Epithelial cell of prostate (primary cell): ENCODE results near the gene C1QC.
"Not testable (repeated sequence)": the region's sequence is repeated elsewhere in the genome, so short reads cannot be mapped to it uniquely, and the experiment has no call there.

Experiments used
- DNase-seq: peaks from one replicate; pipeline ENCODE4 v3.0.0-alpha.2; 2011; ENCODE audit warnings: low read depth, low spot score
- H3K27ac ChIP-seq: fragments of 450-650 bp; 2 replicates; pipeline ENCODE4 v1.5.1; 2017; ENCODE audit warnings: mild to moderate bottlenecking

The C1QC gene

DNA sequence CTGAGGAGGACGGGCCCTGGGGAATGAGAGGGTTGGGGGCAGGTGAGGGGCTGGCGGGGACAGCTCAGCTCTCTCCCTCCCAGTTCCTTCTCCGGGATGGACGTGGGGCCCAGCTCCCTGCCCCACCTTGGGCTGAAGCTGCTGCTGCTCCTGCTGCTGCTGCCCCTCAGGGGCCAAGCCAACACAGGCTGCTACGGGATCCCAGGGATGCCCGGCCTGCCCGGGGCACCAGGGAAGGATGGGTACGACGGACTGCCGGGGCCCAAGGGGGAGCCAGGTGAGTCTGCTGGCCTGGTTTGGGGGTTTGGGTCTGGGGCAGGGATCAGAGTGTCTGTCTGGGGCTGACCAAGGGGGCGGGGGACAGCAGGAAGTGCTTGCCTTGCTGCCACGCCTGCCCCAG is 495 bp downstream of the C1QC start:
- H3K27ac ChIP-seq = no peak overlapping the region
- DNase-seq = no peak

DNA sequence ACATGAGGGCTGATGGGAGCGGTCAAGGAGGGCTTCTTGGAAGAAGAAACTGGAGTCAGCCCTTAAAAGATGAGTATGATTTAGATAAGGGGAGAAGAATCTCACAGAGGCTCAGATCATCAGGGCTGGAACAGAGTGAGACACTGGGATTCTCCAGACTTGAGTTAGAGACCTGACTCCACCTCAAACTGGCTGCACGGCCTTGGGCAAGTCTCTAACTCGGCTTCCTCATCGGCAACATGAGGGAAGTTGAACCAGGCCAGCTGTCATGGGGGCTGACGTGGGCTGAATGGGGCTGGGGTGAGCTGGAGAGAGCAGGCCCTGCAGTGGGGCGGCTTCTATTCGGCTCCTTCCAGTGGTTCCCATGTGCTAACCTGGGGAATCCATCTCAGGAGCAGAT is 2.5 kb downstream of the C1QC start:
- DNase-seq = no peak

DNA sequence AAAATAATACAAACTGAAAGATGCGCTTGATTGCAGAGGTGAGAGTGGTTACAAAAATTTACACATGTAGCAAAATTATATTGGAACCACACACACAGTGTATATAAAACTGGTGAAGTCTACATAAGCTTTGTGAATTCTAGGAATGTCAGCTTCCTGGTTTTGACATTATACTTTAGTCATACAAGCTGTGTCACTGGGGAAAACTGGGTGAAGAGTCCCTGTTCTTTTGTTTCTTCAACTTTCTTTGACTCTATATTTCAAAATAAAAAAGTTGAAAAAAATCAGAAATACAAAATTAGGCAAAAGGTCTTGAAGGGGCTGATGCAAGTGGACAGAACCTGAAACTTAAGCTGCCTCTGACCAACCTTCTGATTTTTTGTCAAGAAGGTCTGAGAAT is 3.0 kb downstream of the C1QC start:
- no peak for DNase-seq
- H3K27ac ChIP-seq = no peak overlapping the region

More for the DNA sequence above, 2.5 kb downstream of the C1QC start:
- no peak overlapping the region for H3K27ac ChIP-seq

DNA sequence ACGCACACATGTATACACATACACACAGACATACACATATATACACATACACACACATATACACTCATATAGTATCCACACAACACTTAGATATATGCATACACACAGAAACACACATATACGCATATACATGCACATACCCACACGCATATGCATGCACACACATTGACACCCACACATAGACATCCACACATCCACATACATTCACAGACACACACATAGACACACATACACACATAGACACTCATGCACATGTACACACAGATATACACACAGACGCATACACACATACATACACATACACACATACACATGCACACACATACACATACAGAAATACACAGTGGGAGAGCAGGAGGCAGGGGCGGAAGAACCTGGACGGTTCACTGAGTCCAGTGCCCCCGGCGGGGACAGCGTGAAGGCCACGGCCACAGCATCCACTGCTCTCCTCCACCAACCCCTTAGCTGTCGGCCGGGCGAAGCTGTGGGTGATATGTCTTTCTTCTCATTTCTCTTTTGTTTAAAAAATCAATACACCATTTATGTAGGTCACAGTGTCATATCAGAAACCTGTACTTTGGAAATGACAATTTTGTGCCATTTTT is 6.8 kb downstream of the C1QC start:
- H3K27ac ChIP-seq = no peak overlapping the region
- DNase-seq = no peak

DNA sequence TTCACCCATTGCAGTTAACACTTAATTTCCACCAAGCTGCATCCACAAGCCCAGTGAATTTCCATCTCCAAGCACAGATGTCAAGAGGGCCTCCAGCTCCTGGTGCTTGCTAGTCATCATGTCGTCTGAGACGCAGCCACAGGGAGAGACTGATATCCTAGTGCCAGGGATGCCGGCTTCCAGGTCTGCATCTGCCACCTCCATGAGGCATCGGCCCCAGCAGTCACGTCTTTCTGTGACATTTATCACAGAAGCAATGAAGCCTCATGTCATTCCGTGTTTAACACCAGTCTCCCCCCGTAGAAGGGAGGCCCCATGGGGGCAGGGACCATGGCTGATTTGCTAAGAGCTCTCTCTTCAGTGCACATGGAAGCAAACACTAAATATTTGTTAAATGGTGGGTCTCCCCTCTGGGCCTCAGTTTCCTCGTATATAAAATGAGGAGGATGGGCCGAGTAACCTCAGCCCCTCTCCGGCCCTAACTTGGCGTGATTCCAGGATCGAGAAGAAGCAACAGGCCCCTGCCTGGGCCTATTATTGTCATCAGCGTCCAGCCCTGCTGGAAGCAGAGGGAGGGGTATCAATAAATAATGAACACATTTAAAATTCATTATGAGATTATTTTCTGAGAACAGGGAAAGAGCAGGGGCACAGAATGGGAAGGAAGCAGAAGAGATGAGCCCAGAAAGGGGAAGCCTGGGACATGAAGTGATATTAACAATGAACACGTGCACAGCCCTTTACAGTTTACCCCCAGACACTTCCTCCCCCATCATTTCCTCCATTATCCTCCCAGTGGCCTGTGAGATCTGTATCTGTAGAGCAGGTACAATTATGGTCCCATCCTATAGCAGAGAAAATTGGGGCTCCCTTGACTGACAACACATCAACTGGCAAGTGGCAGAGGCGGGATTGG is 8.8 kb downstream of the C1QC start:
- DNase-seq = no peak
- no peak overlapping the region for H3K27ac ChIP-seq

DNA sequence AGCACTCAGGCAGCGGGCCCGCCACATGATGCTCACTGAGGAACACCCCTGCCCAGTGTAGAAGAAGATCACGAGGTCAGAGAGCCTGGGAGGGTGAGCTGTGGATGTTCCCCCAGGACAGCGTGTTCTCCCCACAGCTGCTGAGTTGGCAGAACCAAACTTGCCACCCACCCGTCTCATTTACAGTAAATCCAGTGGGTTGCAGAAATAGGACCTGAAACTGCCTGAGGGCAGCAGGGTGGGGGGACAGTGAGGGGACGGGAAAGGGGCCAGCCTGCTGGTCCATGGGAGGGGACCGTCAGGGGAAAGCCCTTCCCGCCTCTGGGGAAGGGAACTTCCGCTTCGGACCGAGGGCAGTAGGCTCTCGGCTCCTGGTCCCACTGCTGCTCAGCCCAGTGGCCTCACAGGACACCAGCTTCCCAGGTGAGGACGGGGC is 9.5 kb downstream of the C1QC start, which contains the start of gene C1QB:
Gene C1QB, plus strand, starts transcription at position 356 of the 436 bp plus-strand sequence. CDS start 6,227 bp downstream, outside the sequence.
- H3K27ac ChIP-seq = no peak within 1 kb of the TSS
- DNase-seq = no peak

DNA sequence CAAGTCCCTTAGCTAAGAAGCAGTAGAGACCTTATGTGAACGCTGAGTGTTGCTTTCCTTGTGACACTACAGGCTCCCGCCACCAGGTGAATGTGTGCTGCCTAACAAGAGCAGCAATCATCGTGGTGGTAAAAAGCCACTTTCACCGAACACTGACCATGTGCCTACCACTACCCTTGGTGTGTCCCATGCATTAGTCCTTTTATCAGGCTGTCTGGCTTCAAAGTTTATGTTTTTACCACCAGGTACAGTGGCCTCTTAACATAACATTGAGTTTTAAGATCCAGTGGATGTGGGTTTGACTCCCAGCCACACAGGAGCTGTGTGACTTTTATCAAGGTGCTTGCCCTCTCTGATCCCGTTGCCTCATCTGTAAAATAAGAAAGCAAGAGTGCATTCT is 11.3 kb downstream of the C1QC start:
- DNase-seq = no peak
- no peak overlapping the region for H3K27ac ChIP-seq

DNA sequence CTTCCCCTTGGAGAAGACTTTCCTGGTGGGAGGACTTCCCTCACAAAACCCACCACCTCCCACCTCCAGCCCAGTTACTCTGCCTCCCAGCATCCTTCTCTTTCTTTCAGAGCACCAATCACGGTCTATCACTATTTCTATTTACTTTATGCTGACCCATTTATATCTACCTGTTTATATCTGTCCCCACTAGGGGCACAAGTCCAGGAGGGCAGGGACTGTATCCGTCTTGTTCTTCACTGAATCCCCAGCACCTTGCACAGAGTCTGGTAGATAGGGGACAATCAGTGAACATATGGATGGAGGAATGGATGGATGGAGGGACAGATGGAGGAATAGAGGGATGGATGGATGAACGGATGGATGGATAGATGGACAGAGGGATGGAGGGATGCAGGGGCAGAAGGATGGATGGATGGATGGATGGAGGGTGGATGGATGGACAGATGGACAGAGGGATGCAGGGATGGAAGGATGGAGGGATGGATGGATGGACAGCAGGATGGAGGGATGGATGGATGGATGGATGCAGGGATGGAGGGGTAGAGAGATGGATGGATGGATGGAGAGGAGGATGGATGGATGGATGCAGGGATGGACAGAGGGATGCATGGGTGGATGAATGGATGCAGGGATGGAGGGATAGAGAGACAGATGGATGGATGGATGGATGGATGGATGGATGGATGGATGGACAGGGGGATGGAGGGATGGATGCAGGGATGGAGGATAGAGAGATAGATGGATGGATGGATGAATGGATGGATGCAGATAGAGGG is 15.1 kb downstream of the C1QC start:
- no peak overlapping the region for H3K27ac ChIP-seq
- DNase-seq = no peak

DNA sequence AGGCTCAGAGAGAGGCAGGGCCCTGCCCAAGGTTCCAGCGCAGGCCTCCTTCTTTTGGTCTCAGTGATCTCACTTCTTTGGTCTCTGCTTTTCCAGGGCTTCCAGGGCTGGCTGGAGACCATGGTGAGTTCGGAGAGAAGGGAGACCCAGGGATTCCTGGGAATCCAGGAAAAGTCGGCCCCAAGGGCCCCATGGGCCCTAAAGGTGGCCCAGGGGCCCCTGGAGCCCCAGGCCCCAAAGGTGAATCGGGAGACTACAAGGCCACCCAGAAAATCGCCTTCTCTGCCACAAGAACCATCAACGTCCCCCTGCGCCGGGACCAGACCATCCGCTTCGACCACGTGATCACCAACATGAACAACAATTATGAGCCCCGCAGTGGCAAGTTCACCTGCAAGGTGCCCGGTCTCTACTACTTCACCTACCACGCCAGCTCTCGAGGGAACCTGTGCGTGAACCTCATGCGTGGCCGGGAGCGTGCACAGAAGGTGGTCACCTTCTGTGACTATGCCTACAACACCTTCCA is 17.3 kb downstream of the C1QC start:
- H3K27ac ChIP-seq = no peak overlapping the region
- no peak for DNase-seq

DNA sequence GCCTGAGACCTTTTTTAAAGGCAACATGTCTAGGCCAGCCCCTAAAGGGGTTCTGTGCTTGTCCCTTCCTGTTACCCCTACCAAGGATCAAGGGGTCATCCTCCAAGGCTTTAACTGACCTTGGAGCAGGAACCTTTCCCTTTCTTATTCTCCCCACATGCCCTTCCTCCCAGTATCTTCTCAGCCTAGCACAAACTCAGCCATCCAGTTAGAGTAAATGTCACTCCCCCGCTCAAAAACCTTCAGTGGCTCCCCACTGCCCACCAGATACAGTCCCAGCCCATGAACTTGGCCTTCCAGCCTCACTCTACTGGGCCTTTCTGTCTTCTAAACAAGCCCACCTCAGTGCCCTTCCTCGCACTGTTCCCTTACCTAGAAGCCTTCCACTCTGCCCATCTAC is 18.4 kb downstream of the C1QC start:
- DNase-seq = no peak
- H3K27ac ChIP-seq = no peak overlapping the region

DNA sequence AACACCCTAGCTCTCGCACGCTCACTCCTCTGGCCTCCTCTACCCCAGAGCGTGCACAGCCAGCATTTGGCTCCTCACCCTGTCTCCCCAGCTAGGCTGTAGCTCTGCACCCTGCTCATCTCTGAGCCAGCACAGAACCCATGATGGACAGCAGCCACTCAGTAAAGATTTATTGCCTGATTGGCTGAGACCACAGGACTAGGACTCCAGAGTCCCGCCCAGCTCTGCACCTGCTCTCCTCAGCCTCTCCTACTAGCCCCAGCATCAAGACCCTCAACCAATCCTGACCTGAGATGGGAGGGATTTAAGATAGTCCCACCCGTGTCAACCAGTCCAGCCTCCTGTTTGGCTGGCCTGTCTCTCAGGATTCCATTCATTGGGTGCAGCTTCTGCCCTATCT is 18.9 kb downstream of the C1QC start:
- no peak overlapping the region for H3K27ac ChIP-seq
- DNase-seq = no peak

DNA sequence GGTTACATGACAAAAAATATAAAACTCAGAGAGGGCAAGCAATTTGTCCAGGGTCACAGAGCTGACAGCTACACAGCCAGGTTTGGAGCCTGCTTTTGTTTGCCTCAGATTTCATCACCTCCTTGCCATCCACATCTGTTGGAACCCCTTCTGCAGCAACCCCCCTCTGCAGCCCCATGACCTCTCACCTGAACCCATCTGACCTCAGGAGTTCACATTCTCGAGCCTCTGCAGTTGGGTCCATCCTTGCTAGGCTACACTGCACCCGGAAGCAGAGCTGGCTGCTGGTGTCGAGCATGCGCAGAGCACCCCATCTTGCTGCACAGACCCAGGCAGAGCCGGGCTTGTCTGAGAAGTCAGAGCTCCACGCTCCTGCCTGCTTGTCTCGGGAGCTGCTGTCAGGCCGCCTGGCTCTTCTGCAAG is 19.6 kb downstream of the C1QC start:
- DNase-seq = no peak

DNA sequence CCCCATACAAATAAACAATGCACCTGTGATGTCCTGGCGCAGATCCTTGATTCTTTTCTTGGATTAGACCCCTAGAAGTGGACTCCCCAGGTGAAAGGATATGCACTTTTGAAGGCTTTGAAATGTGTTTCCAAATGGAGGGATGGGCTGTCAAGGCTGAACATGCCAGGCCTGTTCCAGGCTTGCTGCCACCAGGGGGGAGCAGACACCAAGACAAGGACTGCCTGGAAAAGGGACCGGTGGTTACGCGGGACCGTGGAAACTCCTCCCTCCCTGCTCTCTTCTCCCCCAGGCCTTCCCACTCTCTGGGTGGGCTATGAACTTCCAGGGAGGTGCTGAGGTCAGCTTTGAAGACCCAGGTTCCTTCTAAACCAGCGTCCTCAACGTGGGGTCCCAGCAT is 22.3 kb downstream of the C1QC start:
- no peak overlapping the region for H3K27ac ChIP-seq
- no peak for DNase-seq

More for the DNA sequence above, 19.6 kb downstream of the C1QC start:
- no peak overlapping the region for H3K27ac ChIP-seq

DNA sequence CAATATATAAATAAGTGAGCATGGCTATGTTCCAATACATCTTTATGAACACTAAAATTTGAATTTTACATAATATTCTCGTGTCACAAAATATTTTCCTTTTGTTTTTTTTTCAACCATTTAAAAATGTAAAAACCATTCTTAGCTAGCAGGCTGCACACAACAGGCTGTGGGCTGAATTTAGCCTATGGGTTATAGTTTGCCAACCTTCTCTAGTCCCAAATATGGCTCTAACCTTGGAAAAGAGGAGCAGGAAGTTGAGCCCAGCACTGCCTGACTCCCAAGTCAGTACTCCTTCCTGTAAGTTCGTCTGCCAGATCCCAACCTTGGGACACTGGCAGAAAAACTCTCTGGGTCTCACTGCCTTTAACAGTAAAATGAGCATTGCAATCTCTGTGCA is 23.0 kb downstream of the C1QC start:
- DNase-seq = no peak
- H3K27ac ChIP-seq = no peak overlapping the region

DNA sequence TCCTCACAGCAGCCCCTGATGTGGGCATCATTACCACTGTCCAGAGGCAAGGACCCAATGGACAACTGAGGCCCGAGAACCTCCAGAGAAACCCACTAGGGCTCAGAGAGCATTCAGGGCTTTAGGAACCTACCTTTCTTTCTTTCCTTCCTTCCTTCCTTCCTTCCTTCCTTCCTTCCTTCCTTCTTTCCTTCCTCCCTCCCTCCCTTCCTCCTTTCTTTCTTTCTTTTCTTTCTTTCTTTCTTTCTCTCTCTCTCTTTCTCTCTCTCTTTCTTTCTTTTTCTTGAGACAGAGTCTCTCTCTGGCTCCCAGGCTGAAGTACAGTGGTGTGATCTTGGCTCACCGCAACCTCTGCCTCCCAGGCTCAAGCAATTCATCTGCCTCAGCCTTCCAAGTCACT is 25.4 kb downstream of the C1QC start:
- not testable (repeated sequence) for DNase-seq

DNA sequence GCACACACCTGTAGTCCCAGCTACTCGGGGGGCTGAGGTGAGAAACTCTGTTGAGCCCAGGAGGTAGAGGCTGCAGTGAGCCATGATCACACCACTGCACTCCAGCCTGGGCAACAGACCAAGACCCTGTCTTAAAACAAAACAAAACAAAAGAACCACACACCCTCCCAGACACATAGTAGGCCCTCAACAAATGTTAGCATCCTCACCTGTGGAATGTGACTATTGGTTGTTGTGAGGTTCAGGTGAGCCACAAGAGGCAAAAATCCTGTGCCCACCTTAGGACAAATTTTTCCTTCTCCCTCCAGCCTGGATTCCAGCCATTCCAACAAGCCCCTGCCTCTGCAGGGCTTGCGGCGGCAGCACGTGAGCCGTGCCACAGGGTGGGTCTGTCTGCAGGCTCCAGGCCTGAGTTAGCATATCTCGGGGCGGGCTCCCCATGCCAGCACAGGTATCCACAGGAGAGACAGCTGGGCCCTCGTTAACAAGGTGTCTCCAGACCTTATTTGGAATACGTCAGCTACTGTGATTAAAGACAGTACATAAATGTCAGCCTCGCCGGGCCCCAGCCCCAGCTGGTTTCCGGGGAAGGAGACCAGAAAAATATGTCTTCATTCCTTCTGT is 27.0 kb downstream of the C1QC start:
- DNase-seq = no peak
- no peak overlapping the region for H3K27ac ChIP-seq

More for the DNA sequence above, 25.4 kb downstream of the C1QC start:
- H3K27ac ChIP-seq = not testable (repeated sequence)

DNA sequence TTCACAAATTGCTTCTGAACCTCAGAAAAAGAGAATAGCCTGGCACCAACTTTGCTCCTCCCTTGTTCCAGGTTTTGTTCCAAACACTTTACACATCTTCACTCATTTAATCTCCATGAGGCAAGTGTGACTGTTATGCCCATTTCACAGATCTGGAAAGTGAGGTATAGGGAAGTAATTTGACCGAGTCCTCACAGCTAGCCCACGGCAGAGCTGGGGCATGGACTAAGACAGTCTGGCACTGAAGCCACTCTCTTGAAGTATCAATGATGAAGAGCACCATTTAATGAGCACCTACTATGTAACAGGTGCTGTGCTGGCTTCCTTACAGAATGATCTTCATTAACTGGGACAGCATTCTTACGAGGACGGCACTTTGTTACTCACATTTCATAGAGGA is 28.6 kb downstream of the C1QC start:
- DNase-seq = no peak
- H3K27ac ChIP-seq = no peak overlapping the region

DNA sequence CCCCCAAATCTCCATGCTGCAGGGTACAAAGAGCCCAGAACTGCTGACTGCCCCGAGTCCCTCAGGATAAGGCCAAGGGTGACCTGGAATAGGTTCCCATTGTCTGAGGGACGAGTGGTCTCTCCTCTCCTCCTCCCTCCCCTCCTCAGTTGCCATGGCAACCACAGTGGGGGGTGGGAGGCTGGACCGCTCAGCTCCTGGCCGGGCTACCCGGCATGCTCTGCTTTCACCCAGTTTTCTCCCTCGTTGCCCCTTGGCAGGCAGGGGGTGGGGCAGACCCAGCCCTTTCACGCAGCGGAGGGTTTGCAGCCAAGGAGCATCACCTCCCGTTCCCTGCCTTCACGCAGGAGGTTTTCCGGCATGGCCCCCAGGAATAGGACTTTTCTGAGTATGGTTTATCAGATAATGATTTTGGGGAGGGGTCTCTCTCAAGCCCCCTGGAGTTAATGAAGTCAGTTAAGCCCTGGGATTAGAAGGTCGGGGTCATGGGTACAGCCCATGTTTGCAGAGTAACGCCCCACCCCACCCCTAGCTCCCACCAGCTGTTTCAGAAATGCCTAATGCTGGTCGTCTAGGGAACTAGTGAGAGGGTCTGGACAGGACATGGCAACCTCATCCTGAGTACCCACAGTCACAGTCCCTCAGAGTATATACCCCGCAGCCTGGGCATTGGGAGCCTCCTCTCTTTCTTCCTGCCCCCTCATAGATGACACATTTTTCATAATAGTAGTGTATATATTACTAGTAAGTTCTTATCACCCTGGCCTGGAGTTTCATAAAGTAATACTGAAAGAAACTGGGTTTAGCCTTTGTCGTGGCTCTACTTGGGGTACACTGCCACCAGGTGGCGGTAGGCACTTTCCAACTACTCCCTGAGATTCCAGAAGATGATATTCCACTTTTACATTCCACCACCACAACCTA is 30.3 kb downstream of the C1QC start:
- DNase-seq = no peak
- H3K27ac ChIP-seq = no peak overlapping the region

DNA sequence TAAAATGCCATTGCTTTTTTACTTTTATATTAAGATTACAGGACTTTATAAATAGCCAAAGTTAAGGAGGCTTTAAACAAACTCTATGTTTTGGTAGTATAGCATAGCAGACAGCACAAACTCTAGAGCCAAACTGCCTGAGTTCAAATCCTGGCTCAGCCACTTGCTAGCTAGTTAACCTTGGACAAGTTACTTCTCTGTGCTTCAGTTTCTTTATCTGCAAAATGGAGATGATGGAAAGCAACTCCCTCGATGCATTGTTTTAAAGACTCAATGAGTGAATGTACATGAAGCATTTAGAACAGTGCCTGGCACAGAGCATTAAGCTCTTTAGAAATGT is 30.9 kb downstream of the C1QC start:
- no peak overlapping the region for H3K27ac ChIP-seq
- no peak for DNase-seq
